ENCODE measurements around the gene UMODL1. TPM values are rescaled to one million over a fixed set of nuclear protein-coding genes. Genes with fewer than 3 reads are reported as not detected.

Gene UMODL1
- total and polyA plus RNA-seq, 2 donors (not counting 3 experiments of a cell fraction or from before 2014, with no cell fraction given), result not detected

DNA sequence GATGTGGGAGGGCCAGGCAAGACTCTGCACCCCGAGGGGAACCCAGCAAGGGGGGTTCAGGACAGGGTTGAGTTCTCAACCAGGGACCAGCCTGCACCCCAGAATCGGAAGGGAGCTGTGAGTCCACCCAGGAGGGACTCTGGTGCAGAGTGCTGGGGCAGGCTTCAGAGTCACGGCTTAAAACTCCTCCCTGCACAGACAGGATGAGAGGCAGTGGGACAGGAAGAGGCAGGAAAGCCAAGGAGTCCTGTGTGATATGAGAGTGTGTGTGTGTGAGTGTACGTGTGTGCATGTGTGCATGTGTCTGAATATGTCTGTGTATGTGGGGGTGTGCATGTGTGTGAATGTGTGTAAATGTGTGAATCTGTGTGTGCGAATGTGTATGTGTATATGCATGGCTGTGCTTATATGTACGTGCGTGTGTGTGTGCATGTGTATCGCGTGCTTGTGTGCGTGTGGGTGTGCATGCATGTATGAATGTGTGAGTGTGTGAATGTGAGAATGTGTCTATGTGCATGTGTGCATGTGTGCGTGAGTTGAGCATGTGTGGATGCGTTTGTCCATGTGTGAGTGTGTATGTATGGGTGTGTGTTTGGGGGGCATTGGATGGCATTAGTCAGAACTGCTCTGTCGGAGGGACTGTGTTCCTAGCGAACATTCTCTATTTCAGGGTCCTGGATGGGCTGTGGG, 52.2 kb downstream of the UMODL1 start:
- ChIA-PET CTCF (no interaction called here), POLR2A (no interaction called here)
- Histone ChIP-seq H2AFZ (ENCODE audit: low read depth, low read length) (no peak overlapping the region), H3K4me3 (replicated peaks in 1 of 3; ENCODE audit: insufficient read depth in 1 of 3, low read depth in 1 of 3, low read length in 3 of 3) (no peak overlapping the region), H3K79me2 (ENCODE audit: control insufficient read depth, insufficient read depth, low read length) (no peaks in the 10 kb centered on the region), H3K9ac (replicated peaks; ENCODE audit: extremely low read depth, insufficient read depth, low read length) (no peak overlapping the region), H3K4me2 (ENCODE audit: insufficient read depth, low read length) (no peak overlapping the region), H3K9me3 (replicated peaks; ENCODE audit: control insufficient read depth, insufficient read depth, low read length) (no peaks in the 10 kb centered on the region), H4K20me1 (replicated peaks; ENCODE audit: control insufficient read depth, extremely low read depth, insufficient read depth, low read length) (no peaks in the 10 kb centered on the region), H3K4me1 (ENCODE audit: control insufficient read depth, extremely low read depth, insufficient read depth, low read length) (no peaks in the 10 kb centered on the region), H3K27me3 (ENCODE audit: control insufficient read depth in 2 of 2, insufficient read depth in 2 of 2, low read length in 2 of 2) (peaks cover 17 to 18% of the 10 kb centered on the region in 2 experiments), H3K36me3 (ENCODE audit: control insufficient read depth in 2 of 2, extremely low read depth in 1 of 2, insufficient read depth in 2 of 2, low read length in 2 of 2) (no peaks in the 10 kb centered on the region), H3K27ac (ENCODE audit: insufficient read depth, low read depth, low read length) (no peak overlapping the region), H3K9me1 (replicated peaks; ENCODE audit: control insufficient read depth, extremely low read depth, insufficient read depth, low read length) (no peaks in the 10 kb centered on the region)
- dilution Hi-C loops (cut with MboI; ENCODE audit: extremely low pct_ligation_motif_present, low sequenced_read_pairs) (no loop called here), intact Hi-C loops (cut with micrococcal nuclease) (no loop called here)
- TF ChIP-seq, protein P1, sequence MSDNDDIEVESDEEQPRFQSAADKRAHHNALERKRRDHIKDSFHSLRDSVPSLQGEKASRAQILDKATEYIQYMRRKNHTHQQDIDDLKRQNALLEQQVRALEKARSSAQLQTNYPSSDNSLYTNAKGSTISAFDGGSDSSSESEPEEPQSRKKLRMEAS (IDR thresholded peaks at IDR 0.05; ENCODE audit: insufficient read depth, insufficient read length), result no peak
- TF ChIP-seq GATA2 (IDR thresholded peaks at IDR 0.05; ENCODE audit: insufficient read depth, insufficient read length, low read depth, low read length) (no peak), MYC (IDR thresholded peaks at IDR 0.05; ENCODE audit: low read depth, low read length) (no peak), POLR2AphosphoS5 (IDR thresholded peaks at IDR 0.05; ENCODE audit: insufficient read depth, low read depth, low read length) (no peak), FOS (IDR thresholded peaks at IDR 0.05; ENCODE audit: borderline replicate concordance, insufficient read depth, low read length) (no peak), JUN (IDR thresholded peaks at IDR 0.05; ENCODE audit: borderline replicate concordance, insufficient read depth, insufficient read length, low read depth) (no peak), EZH2 (IDR thresholded peaks at IDR 0.05; ENCODE audit: borderline replicate concordance, low read depth, low read length, severe bottlenecking) (no peak), POLR2A (IDR thresholded peaks at IDR 0.05; ENCODE audit: low read depth, low read length) (no peak)
- TF ChIP-seq, protein P2, sequence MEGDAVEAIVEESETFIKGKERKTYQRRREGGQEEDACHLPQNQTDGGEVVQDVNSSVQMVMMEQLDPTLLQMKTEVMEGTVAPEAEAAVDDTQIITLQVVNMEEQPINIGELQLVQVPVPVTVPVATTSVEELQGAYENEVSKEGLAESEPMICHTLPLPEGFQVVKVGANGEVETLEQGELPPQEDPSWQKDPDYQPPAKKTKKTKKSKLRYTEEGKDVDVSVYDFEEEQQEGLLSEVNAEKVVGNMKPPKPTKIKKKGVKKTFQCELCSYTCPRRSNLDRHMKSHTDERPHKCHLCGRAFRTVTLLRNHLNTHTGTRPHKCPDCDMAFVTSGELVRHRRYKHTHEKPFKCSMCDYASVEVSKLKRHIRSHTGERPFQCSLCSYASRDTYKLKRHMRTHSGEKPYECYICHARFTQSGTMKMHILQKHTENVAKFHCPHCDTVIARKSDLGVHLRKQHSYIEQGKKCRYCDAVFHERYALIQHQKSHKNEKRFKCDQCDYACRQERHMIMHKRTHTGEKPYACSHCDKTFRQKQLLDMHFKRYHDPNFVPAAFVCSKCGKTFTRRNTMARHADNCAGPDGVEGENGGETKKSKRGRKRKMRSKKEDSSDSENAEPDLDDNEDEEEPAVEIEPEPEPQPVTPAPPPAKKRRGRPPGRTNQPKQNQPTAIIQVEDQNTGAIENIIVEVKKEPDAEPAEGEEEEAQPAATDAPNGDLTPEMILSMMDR (IDR thresholded peaks at IDR 0.05; ENCODE audit: extremely low read depth in 1 of 2, insufficient read depth in 1 of 2, low read depth in 1 of 2, low read length in 2 of 2), result no peak
- DNase-seq (ENCODE audit: low read depth, low spot score), result no peak
- no TSS peak for BruUV-seq (replicated peaks)
- FAIRE-seq, result no peak

Measured in endothelial cell of umbilical vein (primary cell).